Astrocyte (in vitro differentiated cells and primary cell): ENCODE data around the gene AGRN. TPM values are rescaled to one million over a fixed set of nuclear protein-coding genes. Genes with fewer than 3 reads are reported as not detected.
A peak's percentile ranks its signal among the peaks of the same experiment; 100 is the strongest.
"Not testable (repeated sequence)": the region's sequence is repeated elsewhere in the genome, so short reads cannot be mapped to it uniquely, and the experiment has no call there.

Experiments used
- DNase-seq: peaks from one replicate; pipeline ENCODE4 v3.0.0-alpha.2; 2010; ENCODE audit warnings: low read depth
- FAIRE-seq: peaks from 2 replicates; lab custom pipeline; 2011; peaks lifted over from hg19 to GRCh38; lab: Jason Lieb, UNC
- H2AFZ ChIP-seq: 2 replicates; pipeline ENCODE4 v1.6.0; 2012; ENCODE audit warnings: low read depth, low read length, inconsistent platforms
- H3K27ac ChIP-seq: 2 replicates; pipeline ENCODE4 v1.5.1; 2011; ENCODE audit warnings: low read depth, low read length, inconsistent platforms
- H3K27me3 ChIP-seq: 2 replicates; pipeline ENCODE4 v1.6.0; 2011; ENCODE audit warnings: low read length, inconsistent platforms; ENCODE audit not compliant: insufficient read depth
- H3K36me3 ChIP-seq: 2 replicates; pipeline ENCODE4 v1.5.1; 2011; ENCODE audit warnings: low read length, inconsistent platforms; ENCODE audit not compliant: insufficient read depth
- H3K4me1 ChIP-seq: 2 replicates; pipeline ENCODE4 v1.5.1; 2011; ENCODE audit warnings: low read length, inconsistent platforms; ENCODE audit not compliant: insufficient read depth
- H3K4me2 ChIP-seq: 2 replicates; pipeline ENCODE4 v1.6.0; 2012; ENCODE audit warnings: low read length, inconsistent platforms
- H3K4me3 ChIP-seq: 2 replicates; pipeline ENCODE4 v1.5.1; 2011; ENCODE audit warnings: low read depth, mild to moderate bottlenecking, low read length, inconsistent platforms; ENCODE audit not compliant: insufficient read depth
- H3K79me2 ChIP-seq: 2 replicates; pipeline ENCODE4 v1.6.0; 2012; ENCODE audit warnings: mild to moderate bottlenecking, low read length, inconsistent platforms; ENCODE audit not compliant: insufficient read depth
- H3K9ac ChIP-seq: 2 replicates; pipeline ENCODE4 v1.6.0; 2012; ENCODE audit warnings: mild to moderate bottlenecking, low read length, inconsistent platforms
- H3K9me3 ChIP-seq: 2 replicates; pipeline ENCODE4 v1.5.1; 2012; ENCODE audit warnings: low read depth, mild to moderate bottlenecking, low read length, inconsistent platforms; ENCODE audit not compliant: insufficient read depth
- H4K20me1 ChIP-seq: 2 replicates; pipeline ENCODE4 v1.6.0; 2012; ENCODE audit warnings: low read length, inconsistent platforms; ENCODE audit not compliant: insufficient read depth
- H3K27ac Mint-ChIP-seq: one replicate; pipeline ENCODE4 v1.8.0; 2021; ENCODE audit warnings: mild to moderate bottlenecking, mixed read lengths; ENCODE audit not compliant: unreplicated experiment
- H3K27me3 Mint-ChIP-seq: one replicate; pipeline ENCODE4 v1.8.0; 2021; ENCODE audit warnings: low read depth, mixed read lengths; ENCODE audit not compliant: unreplicated experiment
- H3K36me3 Mint-ChIP-seq: one replicate; pipeline ENCODE4 v1.8.0; 2021; ENCODE audit warnings: low read depth, mixed read lengths; ENCODE audit not compliant: unreplicated experiment
- H3K4me1 Mint-ChIP-seq: one replicate; pipeline ENCODE4 v1.8.0; 2021; ENCODE audit warnings: low read depth, mixed read lengths; ENCODE audit not compliant: unreplicated experiment
- H3K4me3 Mint-ChIP-seq: one replicate; pipeline ENCODE4 v1.8.0; 2021; ENCODE audit warnings: mild to moderate bottlenecking, moderate library complexity, mixed read lengths; ENCODE audit not compliant: unreplicated experiment
- H3K9me3 Mint-ChIP-seq: one replicate; pipeline ENCODE4 v1.8.0; 2021; ENCODE audit warnings: mild to moderate bottlenecking, mixed read lengths; ENCODE audit not compliant: unreplicated experiment
- EZH2 ChIP-seq: IDR thresholded peaks from 2 replicates; pipeline ENCODE4 v1.6.1; 2012; ENCODE audit warnings: mild to moderate bottlenecking, low read length, inconsistent platforms; ENCODE audit not compliant: insufficient read depth
- total RNA-seq: library from RNA; stranded (reverse); gene quantifications from 2 replicates; pipeline ENCODE4 v1.2.1, GENCODE V29; 2021
- TF ChIP-seq, protein P1 (sequence below): IDR thresholded peaks from 2 replicates; pipeline ENCODE4 v1.5.1; 2011; ENCODE audit warnings: low read depth, mild to moderate bottlenecking, inconsistent platforms, low read length, moderate library complexity; ENCODE audit not compliant: insufficient read depth

Gene AGRN
- total RNA-seq, 1 donor from 2014 or later, result 589 TPM

DNA sequence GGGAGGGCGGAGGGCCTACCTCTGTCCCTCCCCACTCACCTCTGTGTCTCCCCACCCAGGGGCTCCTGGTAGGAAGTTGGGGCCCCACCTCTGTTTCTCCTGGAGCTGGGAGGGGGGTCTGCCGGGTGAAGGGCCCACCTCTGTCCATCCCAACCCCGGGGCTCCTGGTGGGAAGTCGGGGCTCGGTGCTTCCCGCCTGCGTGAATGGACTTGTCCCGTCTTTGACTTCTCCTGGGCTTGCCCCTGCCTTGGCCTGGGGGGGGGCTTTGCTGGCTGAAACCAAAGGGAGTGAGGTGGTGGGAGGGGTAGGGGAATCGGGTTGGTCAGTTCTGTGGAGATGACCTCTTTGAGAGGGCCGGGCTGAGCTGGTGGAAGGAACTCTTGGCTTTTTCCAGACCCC is 5.8 kb downstream of the AGRN start:
- Mint-ChIP-seq H3K9me3 (no peaks in the 10 kb centered on the region), H3K4me1 (peaks cover 22% of the 10 kb centered on the region), H3K4me3 (peak overlapping the region; percentile 71), H3K36me3 (peaks cover 5% of the 10 kb centered on the region), H3K27me3 (no peaks in the 10 kb centered on the region), H3K27ac (peak overlapping the region; percentile 34)
- Histone ChIP-seq H3K27ac (no peak overlapping the region), H3K9ac (no peak overlapping the region), H3K79me2 (peaks cover 71% of the 10 kb centered on the region), H3K27me3 (no peaks in the 10 kb centered on the region), H4K20me1 (peaks cover 76% of the 10 kb centered on the region), H3K4me3 (no peak overlapping the region), H3K4me1 (peaks cover 40% of the 10 kb centered on the region), H3K9me3 (no peaks in the 10 kb centered on the region), H3K36me3 (no peaks in the 10 kb centered on the region), H3K4me2 (no peak overlapping the region), H2AFZ (no peak overlapping the region)
- TF ChIP-seq EZH2, result no peak
- TF ChIP-seq, protein P1, sequence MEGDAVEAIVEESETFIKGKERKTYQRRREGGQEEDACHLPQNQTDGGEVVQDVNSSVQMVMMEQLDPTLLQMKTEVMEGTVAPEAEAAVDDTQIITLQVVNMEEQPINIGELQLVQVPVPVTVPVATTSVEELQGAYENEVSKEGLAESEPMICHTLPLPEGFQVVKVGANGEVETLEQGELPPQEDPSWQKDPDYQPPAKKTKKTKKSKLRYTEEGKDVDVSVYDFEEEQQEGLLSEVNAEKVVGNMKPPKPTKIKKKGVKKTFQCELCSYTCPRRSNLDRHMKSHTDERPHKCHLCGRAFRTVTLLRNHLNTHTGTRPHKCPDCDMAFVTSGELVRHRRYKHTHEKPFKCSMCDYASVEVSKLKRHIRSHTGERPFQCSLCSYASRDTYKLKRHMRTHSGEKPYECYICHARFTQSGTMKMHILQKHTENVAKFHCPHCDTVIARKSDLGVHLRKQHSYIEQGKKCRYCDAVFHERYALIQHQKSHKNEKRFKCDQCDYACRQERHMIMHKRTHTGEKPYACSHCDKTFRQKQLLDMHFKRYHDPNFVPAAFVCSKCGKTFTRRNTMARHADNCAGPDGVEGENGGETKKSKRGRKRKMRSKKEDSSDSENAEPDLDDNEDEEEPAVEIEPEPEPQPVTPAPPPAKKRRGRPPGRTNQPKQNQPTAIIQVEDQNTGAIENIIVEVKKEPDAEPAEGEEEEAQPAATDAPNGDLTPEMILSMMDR, result no peak
- FAIRE-seq (no peak), DNase-seq (no peak)

- peaks cover 5% of the 10 kb centered on the region for H3K36me3 Mint-ChIP-seq
- Histone ChIP-seq H3K9ac (no peak overlapping the region), H4K20me1 (peaks cover 87% of the 10 kb centered on the region), H3K36me3 (no peaks in the 10 kb centered on the region), H3K4me1 (peaks cover 35% of the 10 kb centered on the region), H2AFZ (no peak overlapping the region), H3K4me3 (no peak overlapping the region), H3K79me2 (peaks cover 64% of the 10 kb centered on the region), H3K27me3 (no peaks in the 10 kb centered on the region), H3K4me2 (no peak overlapping the region), H3K27ac (no peak overlapping the region), H3K9me3 (no peaks in the 10 kb centered on the region)
- no peaks in the 10 kb centered on the region for H3K9me3 Mint-ChIP-seq
- no peak for FAIRE-seq
- no peak overlapping the region for H3K4me3 Mint-ChIP-seq
- H3K4me1 Mint-ChIP-seq, result peaks cover 25% of the 10 kb centered on the region
- TF ChIP-seq EZH2, result no peak
- TF ChIP-seq, protein P1, result no peak
- DNase-seq, result no peak
- no peak overlapping the region for H3K27ac Mint-ChIP-seq
- H3K27me3 Mint-ChIP-seq, result no peaks in the 10 kb centered on the region
Observed at GRCh38 chr1:1026599-1027413, 6.9 kb downstream of the AGRN start.

DNA sequence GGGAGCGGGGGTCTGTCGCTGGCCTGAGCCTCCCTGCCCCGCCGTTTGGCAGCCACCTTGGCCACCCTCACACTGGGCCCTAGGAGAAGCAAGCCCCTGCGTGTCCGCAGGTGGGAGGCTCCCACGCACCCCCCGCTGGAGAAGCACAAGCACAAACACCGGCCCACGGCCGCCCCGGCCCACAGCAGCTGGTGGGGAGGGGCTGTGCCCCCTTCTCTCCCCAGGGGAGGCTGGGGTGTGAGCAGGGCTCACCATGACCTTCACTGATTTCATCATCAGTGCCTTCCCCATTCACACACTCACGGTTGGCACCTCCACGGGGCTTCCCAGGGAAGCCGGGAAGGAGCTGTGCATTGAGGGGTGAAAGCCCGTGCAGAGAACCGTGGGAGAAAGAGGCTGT is 7.9 kb downstream of the AGRN start:
- H3K4me3 ChIP-seq, result no peak overlapping the region
- H2AFZ ChIP-seq, result no peak overlapping the region
- no peaks in the 10 kb centered on the region for H3K27me3 ChIP-seq
- H3K27me3 Mint-ChIP-seq, result no peaks in the 10 kb centered on the region
- peaks cover 88% of the 10 kb centered on the region for H4K20me1 ChIP-seq
- no peak overlapping the region for H3K27ac ChIP-seq
- no peak overlapping the region for H3K27ac Mint-ChIP-seq
- H3K4me2 ChIP-seq, result no peak overlapping the region
- H3K4me1 ChIP-seq, result peaks cover 29% of the 10 kb centered on the region
- no peaks in the 10 kb centered on the region for H3K36me3 ChIP-seq
- TF ChIP-seq EZH2, result no peak
- TF ChIP-seq, protein P1, result no peak
- no peak for FAIRE-seq
- DNase-seq, result no peak
- H3K79me2 ChIP-seq, result peaks cover 54% of the 10 kb centered on the region
- H3K9me3 ChIP-seq, result no peaks in the 10 kb centered on the region
- peaks cover 5% of the 10 kb centered on the region for H3K36me3 Mint-ChIP-seq
- no peak overlapping the region for H3K9ac ChIP-seq
- H3K4me1 Mint-ChIP-seq, result peaks cover 23% of the 10 kb centered on the region
- H3K4me3 Mint-ChIP-seq, result no peak overlapping the region
- H3K9me3 Mint-ChIP-seq, result no peaks in the 10 kb centered on the region

DNA sequence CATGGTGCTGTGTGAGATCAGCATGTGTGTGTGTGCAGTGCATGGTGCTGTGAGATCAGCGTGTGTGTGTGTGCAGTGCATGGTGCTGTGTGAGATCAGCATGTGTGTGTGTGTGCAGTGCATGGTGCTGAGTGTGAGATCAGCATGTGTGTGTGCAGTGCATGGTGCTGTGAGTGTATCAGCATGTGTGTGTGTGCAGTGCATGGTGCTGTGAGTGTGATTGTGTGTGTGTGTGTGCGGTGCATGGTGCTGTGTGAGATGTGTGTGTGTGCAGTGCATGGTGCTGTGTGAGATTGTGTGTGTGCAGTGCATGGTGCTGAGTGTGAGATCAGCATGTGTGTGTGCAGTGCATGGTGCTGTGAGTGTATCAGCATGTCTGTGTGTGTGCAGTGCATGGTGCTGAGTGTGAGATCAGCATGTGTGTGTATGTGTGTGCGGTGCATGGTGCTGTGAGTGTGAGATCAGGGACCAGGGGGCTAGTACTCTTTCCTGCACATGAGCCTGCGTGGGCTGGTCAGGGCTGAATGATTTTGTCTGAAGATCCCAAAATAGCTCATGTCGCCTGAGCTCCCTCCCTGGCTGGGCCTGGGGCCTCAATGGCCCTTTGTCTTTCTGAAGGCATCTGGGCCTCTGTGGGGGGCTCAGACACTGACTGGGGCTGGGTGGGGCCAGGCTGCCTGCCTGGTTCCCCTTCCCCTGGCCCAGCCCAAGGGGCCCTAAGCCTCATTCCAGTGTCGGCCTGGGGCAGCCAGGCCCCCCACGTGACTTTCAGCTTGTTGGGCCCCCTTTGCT is 11.1 kb downstream of the AGRN start:
- H3K9me3 Mint-ChIP-seq, H3K9me3 ChIP-seq, H3K36me3 Mint-ChIP-seq, FAIRE-seq, H2AFZ ChIP-seq, H3K27ac ChIP-seq, H3K9ac ChIP-seq, H3K4me1 ChIP-seq, H3K27ac Mint-ChIP-seq, H3K4me3 Mint-ChIP-seq, H3K4me3 ChIP-seq, H3K27me3 ChIP-seq, DNase-seq, H3K27me3 Mint-ChIP-seq, H3K36me3 ChIP-seq: not testable (repeated sequence)
- peak overlapping the region; percentile 11 for H3K4me2 ChIP-seq
- peaks cover 15% of the 10 kb centered on the region for H3K4me1 Mint-ChIP-seq
- peaks cover 23% of the 10 kb centered on the region for H3K79me2 ChIP-seq
- peaks cover 84% of the 10 kb centered on the region for H4K20me1 ChIP-seq
